HG02943 (cell line): ENCODE results near the gene TTC33.

Experiments used
- ATAC-seq: cut with Tn5 transposase; IDR thresholded peaks from one replicate; pipeline ENCODE4 v1.9.1; 2021; ENCODE audit warnings: mild to moderate bottlenecking, low read depth, moderate library complexity; ENCODE audit not compliant: unreplicated experiment

Gene TTC33

DNA sequence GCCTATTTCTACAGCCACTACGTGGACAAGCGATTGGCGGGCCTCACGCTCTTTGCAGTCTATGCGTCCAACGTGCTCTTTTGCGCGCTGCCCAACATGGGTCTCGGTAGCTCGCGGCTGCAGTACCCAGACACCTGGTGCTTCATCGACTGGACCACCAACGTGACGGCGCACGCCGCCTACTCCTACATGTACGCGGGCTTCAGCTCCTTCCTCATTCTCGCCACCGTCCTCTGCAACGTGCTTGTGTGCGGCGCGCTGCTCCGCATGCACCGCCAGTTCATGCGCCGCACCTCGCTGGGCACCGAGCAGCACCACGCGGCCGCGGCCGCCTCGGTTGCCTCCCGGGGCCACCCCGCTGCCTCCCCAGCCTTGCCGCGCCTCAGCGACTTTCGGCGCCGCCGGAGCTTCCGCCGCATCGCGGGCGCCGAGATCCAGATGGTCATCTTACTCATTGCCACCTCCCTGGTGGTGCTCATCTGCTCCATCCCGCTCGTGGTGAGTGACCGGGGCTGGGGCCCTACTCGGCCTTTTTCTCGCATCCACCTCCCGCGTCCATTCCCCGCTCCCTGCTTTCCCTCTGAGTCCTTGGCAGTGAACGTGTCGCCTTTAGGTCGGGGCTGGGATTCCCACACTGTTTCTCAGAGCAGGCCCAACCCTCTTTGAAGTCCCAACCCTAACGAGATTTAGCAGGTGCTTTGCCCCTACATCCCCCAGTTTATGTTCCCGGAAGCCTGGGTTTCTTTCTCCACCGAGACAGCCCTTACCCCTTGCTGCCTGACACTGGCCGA is 74.2 kb downstream of the TTC33 start:
- peak; percentile 23 for ATAC-seq

- peak; percentile 5 for ATAC-seq
Measured at GRCh38 chr5:40680741-40681362, 74.9 kb downstream of the TTC33 start.

- ATAC-seq, result peak; percentile 42
Measured at GRCh38 chr5:40679913-40680681, 75.7 kb downstream of the TTC33 start, which contains the start of gene PTGER4. TSS of gene PTGER4 (plus strand) at chr5:40679915. CDS start at chr5:40680994, 1,079 bp downstream.

- ATAC-seq, result peak; percentile 60
Measured at GRCh38 chr5:40679148-40679912, 76.4 kb downstream of the TTC33 start.

DNA sequence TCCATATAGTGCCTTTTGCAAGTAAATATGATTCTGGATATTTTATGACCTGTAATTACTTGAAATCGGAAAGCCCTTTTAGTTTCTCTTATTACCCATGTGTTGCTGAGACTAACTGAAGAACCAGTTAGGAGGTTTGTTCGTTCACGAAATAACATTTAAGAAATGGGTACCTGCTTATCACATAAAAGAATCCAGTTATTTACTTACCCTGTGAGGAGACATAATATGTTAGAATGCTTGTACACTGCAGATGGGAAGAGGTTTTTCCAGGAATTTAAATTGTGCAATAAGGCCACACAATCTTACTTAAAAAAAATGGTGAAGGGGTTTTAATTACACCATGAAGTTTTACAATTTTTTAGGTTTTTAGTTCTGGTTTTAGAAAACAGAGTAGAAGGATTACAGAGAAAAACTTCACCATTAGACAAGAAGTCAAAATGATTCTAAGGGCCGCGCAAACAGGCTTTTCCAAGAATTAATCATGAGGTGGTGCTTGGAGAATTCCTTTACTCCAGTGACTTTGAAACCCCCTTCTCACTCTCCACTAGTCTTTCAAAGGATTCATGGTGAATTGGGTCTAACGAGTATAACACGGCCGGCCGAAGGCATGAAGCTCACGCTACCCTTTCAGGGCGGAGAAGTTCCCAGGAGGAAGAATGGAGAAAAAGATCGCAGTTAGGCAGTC is 77.2 kb downstream of the TTC33 start:
- ATAC-seq, result no peak

GRCh38 chr5:40678026-40678425 is 77.7 kb downstream of the TTC33 start:
- ATAC-seq, result no peak

DNA sequence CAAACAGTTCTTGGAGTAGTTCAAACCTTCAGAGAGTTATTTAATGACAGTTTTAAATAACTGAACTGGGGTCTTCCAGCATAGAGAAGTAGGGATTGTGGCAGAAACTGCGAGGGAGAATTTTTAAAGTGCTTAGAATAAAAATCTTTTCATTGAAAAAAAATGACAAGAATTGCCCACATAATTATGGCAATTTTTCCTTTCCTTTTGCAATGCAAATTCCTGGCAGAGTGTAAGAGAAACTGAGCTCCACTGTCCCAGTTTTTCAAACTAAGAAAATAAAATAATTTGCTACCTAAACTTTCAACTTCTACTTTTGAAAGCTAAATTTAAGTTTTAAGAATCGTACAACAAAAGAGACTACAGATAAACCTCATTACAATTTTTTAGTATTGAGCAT is 78.3 kb downstream of the TTC33 start:
- ATAC-seq, result no peak

DNA sequence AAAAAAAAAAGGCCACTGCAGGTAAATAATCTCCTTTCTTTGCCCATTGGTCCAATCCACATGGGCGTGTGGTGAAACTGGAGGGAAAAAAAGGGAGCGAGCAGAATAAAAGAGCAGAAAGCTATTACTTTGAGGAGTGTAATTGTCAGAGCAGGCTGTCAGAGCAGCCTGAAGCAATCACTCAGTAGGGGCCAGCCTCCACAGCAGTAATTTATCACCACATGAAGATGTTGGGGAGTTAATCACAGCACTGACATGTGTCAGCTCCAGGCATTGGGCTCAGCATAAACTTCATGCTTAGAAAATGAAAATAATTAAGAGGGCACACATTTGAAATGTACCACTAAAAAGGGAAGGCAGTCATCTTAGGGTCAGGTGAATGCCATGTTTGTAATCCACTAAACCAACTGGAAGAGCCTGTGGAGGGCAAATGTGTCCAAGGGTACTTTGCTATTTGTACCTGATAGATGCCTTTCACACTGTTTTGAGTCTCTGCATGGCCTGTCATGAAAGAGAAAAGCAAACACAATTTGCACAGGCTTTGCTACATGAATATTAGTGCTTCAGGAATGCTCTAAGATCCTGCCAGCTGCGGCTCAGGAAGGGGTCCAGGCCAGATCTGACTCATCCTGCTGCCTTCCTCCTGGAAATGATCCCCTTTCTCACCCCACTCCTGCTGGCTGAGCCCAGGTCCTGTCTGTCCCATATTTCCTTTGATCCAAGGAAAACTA is 79.0 kb downstream of the TTC33 start:
- ATAC-seq, result no peak

GRCh38 chr5:40675396-40676133 is 80.2 kb downstream of the TTC33 start:
- ATAC-seq, result no peak

- no peak for ATAC-seq
Measured at GRCh38 chr5:40674661-40675235, 81.0 kb downstream of the TTC33 start.

GRCh38 chr5:40672425-40672824 is 83.3 kb downstream of the TTC33 start:
- no peak for ATAC-seq

- ATAC-seq, result no peak
Measured at GRCh38 chr5:40669606-40670390, 86.0 kb downstream of the TTC33 start.

DNA sequence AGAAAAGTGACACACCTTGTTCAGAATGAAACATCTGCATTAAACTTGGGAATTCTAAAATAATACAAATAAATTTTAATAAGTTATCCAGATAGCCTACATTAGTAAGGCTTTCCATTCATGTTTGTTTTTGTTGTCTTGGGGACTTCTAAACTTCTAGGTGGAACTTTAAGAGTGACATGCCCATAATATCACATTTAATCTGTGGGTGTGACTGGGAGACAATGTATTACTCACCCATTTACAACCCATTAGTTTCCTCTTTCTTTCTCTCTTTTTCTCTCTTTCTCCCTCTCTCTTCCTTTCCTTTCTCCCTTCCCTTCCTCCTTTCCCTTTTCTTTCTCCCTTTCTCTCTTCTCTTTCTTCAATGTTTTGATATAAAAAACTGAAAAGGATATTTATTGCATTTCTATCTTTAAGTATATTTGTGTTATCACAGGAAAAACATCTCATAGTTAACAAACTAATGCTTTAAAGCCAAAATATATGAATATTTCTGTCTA is 88.5 kb downstream of the TTC33 start:
- no peak for ATAC-seq

DNA sequence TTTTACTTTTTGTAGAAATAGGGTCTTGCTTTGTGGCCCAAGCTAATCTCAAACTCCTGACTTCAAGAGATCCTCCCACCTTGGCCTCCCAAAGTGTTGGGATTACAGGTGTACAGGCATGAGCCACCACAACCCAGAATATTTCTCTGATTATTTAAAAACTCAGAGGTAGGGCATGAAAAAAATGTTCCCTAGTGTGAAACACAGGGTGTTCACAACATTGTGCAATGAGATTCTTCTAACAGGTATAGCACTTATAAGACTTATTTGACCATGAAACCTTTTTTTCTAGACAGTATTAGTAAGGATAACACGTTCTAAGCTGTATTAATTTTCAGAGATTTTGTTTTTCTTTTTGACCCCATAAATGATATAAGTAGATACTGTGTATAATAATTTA is 89.1 kb downstream of the TTC33 start:
- no peak for ATAC-seq

DNA sequence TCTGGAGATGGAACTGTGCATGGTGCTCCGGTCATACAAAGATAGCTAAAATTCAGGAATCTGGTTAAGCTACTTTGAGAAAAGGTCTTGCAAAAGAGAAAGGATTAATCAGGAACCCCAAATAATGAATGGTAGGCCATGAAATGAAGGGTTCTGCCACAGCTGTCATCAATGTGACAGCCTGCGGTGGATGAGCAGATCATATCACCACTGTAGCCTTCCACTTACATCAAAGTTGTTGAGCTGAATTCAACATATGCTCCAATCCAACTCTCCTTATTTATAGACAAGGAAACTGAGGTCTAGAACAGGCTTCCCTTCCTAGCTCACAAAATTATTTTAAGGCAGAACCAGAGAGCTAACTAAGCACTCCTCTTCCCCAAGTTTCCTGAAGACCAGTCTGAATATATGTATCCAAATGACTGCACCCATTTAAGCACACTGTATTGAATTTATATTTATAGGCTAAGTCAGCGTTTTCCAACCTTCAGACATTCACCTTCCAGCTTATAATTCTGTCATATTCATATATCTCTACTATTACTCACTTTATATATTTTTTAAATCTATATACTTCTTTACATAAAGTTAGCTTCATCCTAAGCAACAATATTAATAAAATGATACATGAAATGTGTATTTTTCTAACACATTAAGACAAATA is 90.0 kb downstream of the TTC33 start:
- ATAC-seq, result no peak

DNA sequence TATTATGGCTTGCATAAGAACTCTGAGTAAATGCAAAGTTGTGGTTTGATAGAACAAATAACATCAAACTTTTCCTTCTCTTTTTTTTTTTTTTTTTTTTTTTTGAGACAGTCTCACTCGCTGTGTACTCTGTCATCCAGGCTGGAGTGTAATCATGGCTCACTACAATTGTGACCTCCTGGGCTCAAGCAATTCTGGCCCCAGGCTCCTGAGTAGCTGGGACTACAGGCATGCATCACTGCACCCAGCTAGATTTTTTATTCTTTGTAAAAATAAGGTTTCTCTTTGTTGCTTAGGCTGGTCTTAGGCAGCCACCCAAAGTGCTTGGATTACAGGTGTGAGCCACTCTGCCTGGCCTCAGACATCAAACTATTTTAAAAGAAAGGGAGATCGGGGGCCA is 95.0 kb downstream of the TTC33 start:
- no peak for ATAC-seq

DNA sequence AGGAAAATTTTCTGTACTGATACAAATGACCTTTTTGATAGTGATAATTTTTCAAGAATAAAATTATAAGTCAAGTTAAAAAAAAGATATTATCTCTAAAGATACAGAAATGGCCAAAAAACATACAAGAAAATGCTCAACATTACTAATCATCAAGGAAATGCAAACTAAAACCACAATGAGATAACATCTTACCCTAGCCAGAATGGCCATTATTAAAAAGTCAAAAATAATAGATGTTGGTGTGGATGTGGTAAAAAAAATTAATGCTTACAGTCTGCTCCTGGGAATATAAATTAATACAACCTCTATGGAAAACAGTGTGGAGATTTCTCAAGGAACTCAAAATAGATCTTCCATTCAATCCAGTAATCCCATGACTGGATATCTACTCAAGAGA is 99.0 kb downstream of the TTC33 start:
- no peak for ATAC-seq
